NCI-H446 (cell line): ENCODE results near the gene SLC15A4.
"Not testable (repeated sequence)": the region's sequence is repeated elsewhere in the genome, so short reads cannot be mapped to it uniquely, and the experiment has no call there.

Experiments
- DNase-seq, 2 experiments: peaks; one replicate each; lab custom pipeline; 2025; lab: John Stamatoyannopoulos, UW

The SLC15A4 gene

GRCh38 chr12:128814411-128815261 is 9.1 kb downstream of the SLC15A4 start:
- DNase-seq: no peak

GRCh38 chr12:128813883-128814282 is 9.9 kb downstream of the SLC15A4 start:
- DNase-seq: no peak

GRCh38 chr12:128813392-128813791 is 10.4 kb downstream of the SLC15A4 start:
- no peak for DNase-seq

GRCh38 chr12:128811806-128812205 is 12.0 kb downstream of the SLC15A4 start:
- no peak for DNase-seq

- no peak for DNase-seq
Observed at GRCh38 chr12:128810182-128811127, 13.3 kb downstream of the SLC15A4 start.

- no peak for DNase-seq
Observed at GRCh38 chr12:128808651-128809050, 15.1 kb downstream of the SLC15A4 start.

GRCh38 chr12:128807161-128807724 is 16.5 kb downstream of the SLC15A4 start:
- DNase-seq: no peak

GRCh38 chr12:128806573-128806972 is 17.2 kb downstream of the SLC15A4 start:
- DNase-seq: no peak

GRCh38 chr12:128805406-128805805 is 18.4 kb downstream of the SLC15A4 start:
- not testable (repeated sequence) for DNase-seq

- DNase-seq: no peak
Observed at GRCh38 chr12:128804762-128805161, 19.0 kb downstream of the SLC15A4 start.

- no peak for DNase-seq
Observed at GRCh38 chr12:128803788-128804187, 20.0 kb downstream of the SLC15A4 start.

GRCh38 chr12:128802756-128803155 is 21.0 kb downstream of the SLC15A4 start:
- DNase-seq: no peak

GRCh38 chr12:128801879-128802391 is 21.8 kb downstream of the SLC15A4 start:
- no peak for DNase-seq

GRCh38 chr12:128800606-128801005 is 23.2 kb downstream of the SLC15A4 start:
- DNase-seq: no peak

- DNase-seq: no peak
Observed at GRCh38 chr12:128798571-128799341, 25.0 kb downstream of the SLC15A4 start.

GRCh38 chr12:128797119-128798118 is 26.3 kb downstream of the SLC15A4 start:
- no peak for DNase-seq

GRCh38 chr12:128796439-128797118 is 27.2 kb downstream of the SLC15A4 start:
- DNase-seq: no peak

- no peak for DNase-seq
Observed at GRCh38 chr12:128795530-128796361, 28.0 kb downstream of the SLC15A4 start.
